GM21367 (cell line): ENCODE data around the gene MYO1A.
"Not testable (repeated sequence)": the region's sequence is repeated elsewhere in the genome, so short reads cannot be mapped to it uniquely, and the experiment has no call there.

Source experiments
- ATAC-seq: cut with Tn5 transposase; IDR thresholded peaks from one replicate; pipeline ENCODE4 v1.9.1; 2021; ENCODE audit not compliant: unreplicated experiment

The MYO1A gene

GRCh38 chr12:56996793-56997545 lies 53.0 kb downstream of the MYO1A start:
- ATAC-seq: no peak

GRCh38 chr12:56995930-56996496 lies 53.9 kb downstream of the MYO1A start:
- no peak for ATAC-seq

GRCh38 chr12:56995201-56995929 lies 54.6 kb downstream of the MYO1A start:
- no peak for ATAC-seq

GRCh38 chr12:56994231-56994746 lies 55.6 kb downstream of the MYO1A start:
- ATAC-seq: no peak

- ATAC-seq: no peak
These were observed 56.6 kb downstream of the MYO1A start for GRCh38 chr12:56993346-56993745.

- no peak for ATAC-seq
These were observed 58.3 kb downstream of the MYO1A start for GRCh38 chr12:56991319-56992246.

GRCh38 chr12:56990648-56991318 lies 59.1 kb downstream of the MYO1A start:
- ATAC-seq: no peak

- ATAC-seq: no peak
These were observed 59.9 kb downstream of the MYO1A start for GRCh38 chr12:56989861-56990610.

GRCh38 chr12:56988207-56988739 lies 61.7 kb downstream of the MYO1A start:
- ATAC-seq: no peak

GRCh38 chr12:56987551-56988053 lies 62.3 kb downstream of the MYO1A start:
- ATAC-seq: no peak

- ATAC-seq: no peak
These were observed 62.9 kb downstream of the MYO1A start for GRCh38 chr12:56987011-56987410.

- ATAC-seq: not testable (repeated sequence)
These were observed 64.2 kb downstream of the MYO1A start for GRCh38 chr12:56985714-56986113.

GRCh38 chr12:56983386-56983785 lies 66.5 kb downstream of the MYO1A start:
- ATAC-seq: no peak

GRCh38 chr12:56982578-56983236 lies 67.2 kb downstream of the MYO1A start:
- not testable (repeated sequence) for ATAC-seq

GRCh38 chr12:56980941-56981530 lies 68.9 kb downstream of the MYO1A start:
- ATAC-seq: no peak

- ATAC-seq: no peak
These were observed 69.7 kb downstream of the MYO1A start for GRCh38 chr12:56980268-56980667.

GRCh38 chr12:56979628-56980027 lies 70.3 kb downstream of the MYO1A start:
- no peak for ATAC-seq
